Measurements from ENCODE around the gene IARS1. TPM values are rescaled to one million over a fixed set of nuclear protein-coding genes. Genes with fewer than 3 reads are reported as not detected.

Gene IARS1
- total RNA-seq, 1 donor from 2014 or later: 260 TPM

DNA sequence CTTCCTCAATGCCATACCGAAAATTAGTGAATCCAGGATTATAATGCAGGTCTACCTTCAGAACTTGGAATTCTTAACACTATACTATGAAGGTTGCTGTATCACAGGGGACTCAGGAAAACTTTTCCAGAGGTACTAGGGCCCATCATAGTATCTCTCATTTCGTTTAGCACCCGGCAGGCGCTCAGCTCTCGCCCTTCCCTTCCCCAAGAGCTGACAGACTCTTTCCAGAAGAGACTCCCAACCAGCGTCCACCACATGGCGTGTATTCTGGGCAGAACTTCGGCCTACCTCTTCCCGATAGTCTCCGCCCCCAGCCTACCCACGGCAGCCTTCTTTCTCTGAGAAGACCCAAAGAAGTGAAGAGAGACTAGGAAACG, 31.4 kb upstream of the IARS1 start:
- H3K9me3 ChIP-seq (ENCODE audit: low read depth): no peaks in the 10 kb centered on the region
- H3K4me3 Mint-ChIP-seq: peak overlapping the region; percentile 97
- H3K27me3 ChIP-seq: no peaks in the 10 kb centered on the region
- H3F3A ChIP-seq (ENCODE audit: low read depth): peaks cover 4% of the 10 kb centered on the region
- H3K36me3 Mint-ChIP-seq: peaks cover 5% of the 10 kb centered on the region
- DNase-seq (ENCODE audit: low spot score): no peak
- H3K27me3 Mint-ChIP-seq (ENCODE audit: insufficient read depth, low read depth): no peaks in the 10 kb centered on the region
- peak overlapping the region; percentile 100 for H3K27ac Mint-ChIP-seq
- peak overlapping the region; percentile 82 for H3K4me3 ChIP-seq
- H3K9ac ChIP-seq: peak overlapping the region; percentile 96
- H3K36me3 ChIP-seq: no peaks in the 10 kb centered on the region
- H3K4me2 ChIP-seq: peak overlapping the region; percentile 85
- H3K4me1 ChIP-seq: peaks cover 15% of the 10 kb centered on the region
- peaks cover 20% of the 10 kb centered on the region for H3K4me1 Mint-ChIP-seq
- H2AFZ ChIP-seq (replicated peaks): peak overlapping the region; percentile 100
- no peaks in the 10 kb centered on the region for H3K9me3 Mint-ChIP-seq
- H3K27ac ChIP-seq: no peak overlapping the region
- TF ChIP-seq EZH2phosphoT487 (IDR thresholded peaks at IDR 0.05) (no peak), EZH2 (IDR thresholded peaks at IDR 0.05) (no peak)
- TF ChIP-seq, protein P1, sequence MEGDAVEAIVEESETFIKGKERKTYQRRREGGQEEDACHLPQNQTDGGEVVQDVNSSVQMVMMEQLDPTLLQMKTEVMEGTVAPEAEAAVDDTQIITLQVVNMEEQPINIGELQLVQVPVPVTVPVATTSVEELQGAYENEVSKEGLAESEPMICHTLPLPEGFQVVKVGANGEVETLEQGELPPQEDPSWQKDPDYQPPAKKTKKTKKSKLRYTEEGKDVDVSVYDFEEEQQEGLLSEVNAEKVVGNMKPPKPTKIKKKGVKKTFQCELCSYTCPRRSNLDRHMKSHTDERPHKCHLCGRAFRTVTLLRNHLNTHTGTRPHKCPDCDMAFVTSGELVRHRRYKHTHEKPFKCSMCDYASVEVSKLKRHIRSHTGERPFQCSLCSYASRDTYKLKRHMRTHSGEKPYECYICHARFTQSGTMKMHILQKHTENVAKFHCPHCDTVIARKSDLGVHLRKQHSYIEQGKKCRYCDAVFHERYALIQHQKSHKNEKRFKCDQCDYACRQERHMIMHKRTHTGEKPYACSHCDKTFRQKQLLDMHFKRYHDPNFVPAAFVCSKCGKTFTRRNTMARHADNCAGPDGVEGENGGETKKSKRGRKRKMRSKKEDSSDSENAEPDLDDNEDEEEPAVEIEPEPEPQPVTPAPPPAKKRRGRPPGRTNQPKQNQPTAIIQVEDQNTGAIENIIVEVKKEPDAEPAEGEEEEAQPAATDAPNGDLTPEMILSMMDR (IDR thresholded peaks at IDR 0.05): no peak
- H4K20me1 ChIP-seq (ENCODE audit: low read depth): no peaks in the 10 kb centered on the region
- H3K79me2 ChIP-seq (ENCODE audit: low read depth): peaks cover 24% of the 10 kb centered on the region

DNA sequence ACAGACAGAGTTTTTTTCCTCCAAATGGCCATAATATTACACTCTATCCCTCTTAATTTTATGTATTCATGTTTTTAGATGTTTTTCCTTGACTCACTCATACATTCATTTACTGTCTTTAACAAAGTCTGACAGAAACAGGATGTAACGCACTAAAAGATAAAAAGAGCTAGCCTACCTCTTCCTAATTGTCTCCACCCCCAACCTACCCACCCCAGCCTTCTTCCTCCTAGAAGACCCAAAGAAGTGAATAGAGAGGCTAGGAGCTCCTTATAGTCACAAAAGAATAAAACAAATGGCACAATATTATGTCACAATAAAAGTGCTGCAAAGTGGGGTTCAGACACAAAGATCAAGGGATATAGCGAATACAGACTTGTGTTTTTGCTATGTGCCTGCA, 30.9 kb upstream of the IARS1 start:
- Histone ChIP-seq H3K27me3 (no peaks in the 10 kb centered on the region), H3K9ac (peak overlapping the region; percentile 96), H3K36me3 (peaks cover under 1% of the 10 kb centered on the region), H3F3A (ENCODE audit: low read depth) (peaks cover 4% of the 10 kb centered on the region), H2AFZ (replicated peaks) (peak overlapping the region; percentile 100), H3K27ac (no peak overlapping the region), H3K4me1 (peaks cover 15% of the 10 kb centered on the region), H3K4me3 (peak overlapping the region; percentile 82), H3K79me2 (ENCODE audit: low read depth) (peaks cover 24% of the 10 kb centered on the region), H3K9me3 (ENCODE audit: low read depth) (no peaks in the 10 kb centered on the region), H3K4me2 (peak overlapping the region; percentile 85), H4K20me1 (ENCODE audit: low read depth) (no peaks in the 10 kb centered on the region)
- Mint-ChIP-seq H3K27me3 (ENCODE audit: insufficient read depth, low read depth) (no peaks in the 10 kb centered on the region), H3K4me3 (peak overlapping the region; percentile 97), H3K9me3 (no peaks in the 10 kb centered on the region), H3K4me1 (peaks cover 20% of the 10 kb centered on the region), H3K36me3 (peaks cover 7% of the 10 kb centered on the region), H3K27ac (no peak overlapping the region)
- TF ChIP-seq EZH2 (IDR thresholded peaks at IDR 0.05) (no peak), EZH2phosphoT487 (IDR thresholded peaks at IDR 0.05) (no peak)
- TF ChIP-seq, protein P1 (IDR thresholded peaks at IDR 0.05): no peak
- no peak for DNase-seq (ENCODE audit: low spot score)

DNA sequence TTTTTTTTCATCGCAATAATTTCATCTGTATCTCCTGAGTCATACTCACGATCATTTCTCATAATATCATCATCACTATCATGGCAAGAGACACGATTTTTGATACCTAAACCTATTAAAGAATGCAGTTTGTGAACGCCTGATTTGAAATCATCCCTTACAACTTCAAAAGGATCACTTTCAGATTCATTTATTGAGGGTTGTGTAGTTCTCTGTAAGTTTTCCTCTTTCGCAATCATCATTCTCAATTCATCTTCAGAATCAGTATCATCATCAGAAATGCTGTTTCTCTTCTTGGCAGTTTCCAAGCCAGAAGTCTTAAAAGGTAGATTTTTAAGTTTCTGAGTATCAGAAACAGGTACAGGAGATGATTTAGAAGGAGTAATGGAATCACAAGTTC, 22.0 kb upstream of the IARS1 start:
- Histone ChIP-seq H3K27me3 (no peaks in the 10 kb centered on the region), H3K4me1 (no peaks in the 10 kb centered on the region), H3K79me2 (ENCODE audit: low read depth) (peaks cover 5% of the 10 kb centered on the region), H3K4me3 (no peak overlapping the region), H4K20me1 (ENCODE audit: low read depth) (no peaks in the 10 kb centered on the region), H2AFZ (replicated peaks) (no peak overlapping the region), H3K36me3 (peaks cover 13% of the 10 kb centered on the region), H3K9ac (no peak overlapping the region), H3K27ac (no peak overlapping the region), H3K9me3 (ENCODE audit: low read depth) (no peaks in the 10 kb centered on the region), H3F3A (ENCODE audit: low read depth) (no peaks in the 10 kb centered on the region), H3K4me2 (no peak overlapping the region)
- Mint-ChIP-seq H3K4me1 (no peaks in the 10 kb centered on the region), H3K9me3 (no peaks in the 10 kb centered on the region), H3K27me3 (ENCODE audit: insufficient read depth, low read depth) (no peaks in the 10 kb centered on the region), H3K4me3 (no peak overlapping the region), H3K36me3 (peaks cover 13% of the 10 kb centered on the region), H3K27ac (no peak overlapping the region)
- no peak for TF ChIP-seq EZH2phosphoT487 (IDR thresholded peaks at IDR 0.05)
- TF ChIP-seq, protein P1 (IDR thresholded peaks at IDR 0.05): no peak
- TF ChIP-seq EZH2 (IDR thresholded peaks at IDR 0.05): no peak
- no peak for DNase-seq (ENCODE audit: low spot score)
